GM21390 (cell line): ENCODE data around the gene GLIPR1.
A peak's percentile ranks its signal among the peaks of the same experiment; 100 is the strongest.
"Not testable (repeated sequence)": the region's sequence is repeated elsewhere in the genome, so short reads cannot be mapped to it uniquely, and the experiment has no call there.

Experiments used
- ATAC-seq: cut with Tn5 transposase; IDR thresholded peaks from one replicate; pipeline ENCODE4 v1.9.1; 2021; ENCODE audit not compliant: unreplicated experiment

Gene GLIPR1

GRCh38 chr12:75471902-75472890 lies 8.4 kb upstream of the GLIPR1 start:
- ATAC-seq = peak; percentile 59

GRCh38 chr12:75474116-75474515 lies 6.4 kb upstream of the GLIPR1 start:
- no peak for ATAC-seq

DNA sequence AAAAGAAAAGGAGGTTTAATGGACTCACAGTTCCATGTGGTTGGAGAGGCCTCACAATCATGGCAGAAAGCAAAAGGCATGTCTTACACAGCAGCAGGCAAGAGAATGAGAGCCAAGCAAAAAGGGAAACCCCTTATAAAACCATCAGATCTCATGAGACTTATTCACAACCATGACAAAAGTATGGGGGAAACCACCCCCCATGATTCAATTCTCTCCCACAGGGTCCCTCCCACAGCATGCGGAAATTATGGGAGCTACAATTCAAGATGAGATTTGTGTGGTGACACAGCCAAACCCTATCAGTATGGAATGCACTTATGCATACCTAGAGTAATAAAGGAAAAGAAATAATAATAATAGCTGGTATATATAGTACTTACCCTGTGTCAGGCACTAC lies 4.5 kb upstream of the GLIPR1 start:
- ATAC-seq = no peak

DNA sequence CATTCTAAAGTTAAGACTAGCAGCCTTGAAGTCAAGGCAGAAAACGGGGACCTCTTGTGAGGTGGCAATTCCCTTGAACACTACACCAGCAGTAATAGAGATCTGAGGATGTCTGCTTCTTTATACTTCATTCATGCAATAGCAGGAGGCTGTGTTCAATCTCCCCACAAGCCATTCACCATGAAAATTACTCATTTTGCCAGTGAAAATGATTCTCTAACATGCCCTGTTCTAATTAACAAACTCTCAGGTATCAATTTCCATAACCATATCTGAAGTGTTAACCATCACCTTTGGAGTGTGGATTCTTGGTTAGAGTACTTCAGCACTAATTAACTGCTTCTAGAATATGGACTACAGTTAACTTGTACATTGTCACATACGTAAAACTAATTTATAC lies 3.4 kb upstream of the GLIPR1 start:
- ATAC-seq = no peak

DNA sequence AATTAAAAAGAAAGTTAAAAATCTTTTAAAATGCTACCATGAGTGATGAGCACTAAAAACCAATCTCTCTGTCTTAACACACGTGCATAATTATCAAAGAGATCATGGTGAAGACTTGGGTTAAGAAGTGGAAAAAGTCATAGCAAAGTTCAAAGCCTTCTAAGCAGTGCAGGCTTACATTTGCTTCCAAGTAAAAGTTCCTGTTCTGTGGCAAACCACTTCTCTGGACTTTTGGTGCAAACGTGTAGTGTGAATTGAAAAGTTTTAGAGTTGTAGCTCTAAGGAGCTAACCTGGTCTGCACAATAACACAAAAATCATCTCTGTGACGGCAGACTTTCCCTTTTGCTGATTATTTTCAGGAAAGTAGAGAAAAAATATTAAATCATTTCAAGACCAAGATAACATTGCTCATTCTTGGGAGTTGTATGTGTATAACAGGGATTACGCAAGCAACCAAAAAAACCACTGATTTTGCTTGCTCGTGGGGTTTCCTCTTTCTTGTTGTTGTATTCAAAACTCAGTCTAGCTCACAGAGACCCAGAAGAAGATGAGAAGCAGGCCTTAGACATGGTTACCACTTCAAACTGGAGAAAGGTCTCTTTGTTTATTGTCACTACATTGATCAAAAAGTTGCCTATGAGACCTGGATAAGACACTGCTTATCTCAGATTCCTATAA lies 2.3 kb upstream of the GLIPR1 start:
- ATAC-seq = peak; percentile 21

DNA sequence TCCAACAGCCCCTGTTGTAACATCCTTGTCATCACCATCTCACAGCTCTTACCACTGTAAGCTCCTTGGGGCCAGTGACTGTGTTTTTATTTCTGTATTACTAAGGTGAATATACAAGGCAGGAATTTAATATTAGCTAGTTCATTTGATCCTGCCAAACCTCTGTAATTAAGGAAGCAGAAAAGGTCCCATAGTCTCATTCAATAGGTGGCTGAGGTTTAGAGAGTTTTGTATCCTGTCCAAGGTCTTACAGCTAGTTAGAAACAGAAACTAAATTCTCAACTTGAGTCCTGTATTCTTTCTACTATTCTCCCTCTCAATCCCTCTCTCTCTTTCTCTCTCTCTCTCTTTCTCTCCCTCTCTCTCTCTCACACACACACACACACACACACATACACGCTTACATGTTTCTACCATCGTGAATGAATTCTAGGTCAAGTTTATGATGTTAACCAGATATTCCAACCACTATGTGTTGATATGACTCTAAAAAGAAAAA lies 543 bp upstream of the GLIPR1 start:
- ATAC-seq = peak; percentile 37

GRCh38 chr12:75481013-75481705 lies 604 bp downstream of the GLIPR1 start:
- peak; percentile 23 for ATAC-seq

DNA sequence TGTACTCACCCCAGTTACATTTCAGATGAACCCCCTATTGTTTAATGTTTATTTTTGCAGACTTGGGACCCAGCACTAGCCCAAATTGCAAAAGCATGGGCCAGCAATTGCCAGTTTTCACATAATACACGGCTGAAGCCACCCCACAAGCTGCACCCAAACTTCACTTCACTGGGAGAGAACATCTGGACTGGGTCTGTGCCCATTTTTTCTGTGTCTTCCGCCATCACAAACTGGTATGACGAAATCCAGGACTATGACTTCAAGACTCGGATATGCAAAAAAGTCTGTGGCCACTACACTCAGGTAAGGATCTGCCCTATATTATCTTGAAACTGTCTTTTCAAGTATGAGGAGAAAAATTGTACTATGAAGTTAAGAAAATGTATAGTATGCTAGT lies 1.2 kb downstream of the GLIPR1 start:
- ATAC-seq = no peak

GRCh38 chr12:75482646-75483045 lies 2.1 kb downstream of the GLIPR1 start:
- ATAC-seq = no peak

- no peak for ATAC-seq
Measured at GRCh38 chr12:75483431-75483830, 2.9 kb downstream of the GLIPR1 start.

GRCh38 chr12:75484450-75484849 lies 3.9 kb downstream of the GLIPR1 start:
- not testable (repeated sequence) for ATAC-seq

DNA sequence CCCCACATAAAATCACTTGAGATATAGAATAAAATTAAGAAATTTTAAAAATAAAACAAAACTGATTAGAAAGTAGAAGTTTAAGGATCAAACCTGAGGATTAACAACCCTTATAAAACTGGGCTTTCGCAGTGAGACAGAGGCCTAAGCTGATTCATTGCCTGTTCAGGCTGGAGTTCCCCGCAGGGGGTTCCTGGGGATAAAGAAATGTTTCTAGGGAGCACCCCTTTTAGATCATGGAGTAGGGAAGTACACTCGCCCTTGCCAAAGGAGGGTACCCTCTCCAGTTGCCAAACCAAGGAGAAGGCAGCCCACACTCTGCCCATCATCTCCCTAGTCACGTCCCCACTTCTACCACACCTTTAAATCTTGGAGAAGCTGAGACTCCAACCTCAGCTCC lies 6.8 kb downstream of the GLIPR1 start:
- ATAC-seq = no peak

- ATAC-seq = no peak
Measured at GRCh38 chr12:75488553-75488952, 8.0 kb downstream of the GLIPR1 start.

- ATAC-seq = peak; percentile 15
Measured at GRCh38 chr12:75489187-75489586, 8.6 kb downstream of the GLIPR1 start.

DNA sequence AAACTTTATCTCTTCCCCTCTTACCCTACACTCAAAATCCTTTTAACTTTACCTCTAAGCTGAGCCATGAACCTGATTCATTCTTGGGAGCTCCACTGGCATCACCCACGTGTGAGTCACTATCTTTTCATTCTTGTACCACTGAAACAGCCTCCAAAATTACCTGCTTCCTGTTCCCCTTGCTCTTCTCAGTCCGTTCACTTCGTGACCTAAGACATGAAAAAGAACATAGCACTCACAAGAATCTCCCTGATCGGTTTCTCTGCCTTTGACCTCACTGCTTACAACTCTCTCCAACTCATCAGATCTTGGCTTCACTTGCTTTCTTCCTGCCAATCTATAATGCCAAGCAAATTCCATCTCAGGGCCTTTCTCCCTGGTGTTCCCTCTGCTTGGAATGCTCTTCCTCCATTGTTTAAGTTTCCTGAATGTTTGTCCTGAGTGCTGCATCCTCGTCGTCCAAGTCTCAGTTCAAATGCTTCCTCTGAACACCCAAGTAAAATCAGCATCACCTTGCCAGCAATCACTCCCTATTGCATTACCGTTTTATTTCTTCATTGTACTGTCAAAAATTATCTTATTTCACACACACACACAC lies 9.2 kb downstream of the GLIPR1 start:
- ATAC-seq = peak; percentile 60

DNA sequence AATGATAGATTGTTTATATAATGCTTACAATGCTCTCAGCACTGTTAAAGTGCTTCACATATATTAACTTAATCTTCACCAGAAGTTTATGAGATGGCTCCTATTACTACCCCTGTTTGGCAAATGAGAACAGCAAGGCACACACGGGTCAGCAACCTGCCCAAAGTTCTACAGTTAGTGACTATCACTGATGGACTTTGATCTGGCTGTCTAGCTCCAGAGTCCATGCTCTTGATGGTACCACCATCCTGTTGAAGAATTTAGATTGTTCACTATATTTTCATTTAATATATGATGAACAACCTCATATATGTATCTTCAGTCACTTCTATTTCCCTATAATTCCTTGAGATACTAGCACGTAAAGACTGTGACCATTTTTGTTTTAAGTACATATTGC lies 10.6 kb downstream of the GLIPR1 start:
- no peak for ATAC-seq

- no peak for ATAC-seq
Measured at GRCh38 chr12:75503459-75503858, 22.9 kb downstream of the GLIPR1 start.

- ATAC-seq = no peak
Measured at GRCh38 chr12:75503866-75504265, 23.3 kb downstream of the GLIPR1 start.

DNA sequence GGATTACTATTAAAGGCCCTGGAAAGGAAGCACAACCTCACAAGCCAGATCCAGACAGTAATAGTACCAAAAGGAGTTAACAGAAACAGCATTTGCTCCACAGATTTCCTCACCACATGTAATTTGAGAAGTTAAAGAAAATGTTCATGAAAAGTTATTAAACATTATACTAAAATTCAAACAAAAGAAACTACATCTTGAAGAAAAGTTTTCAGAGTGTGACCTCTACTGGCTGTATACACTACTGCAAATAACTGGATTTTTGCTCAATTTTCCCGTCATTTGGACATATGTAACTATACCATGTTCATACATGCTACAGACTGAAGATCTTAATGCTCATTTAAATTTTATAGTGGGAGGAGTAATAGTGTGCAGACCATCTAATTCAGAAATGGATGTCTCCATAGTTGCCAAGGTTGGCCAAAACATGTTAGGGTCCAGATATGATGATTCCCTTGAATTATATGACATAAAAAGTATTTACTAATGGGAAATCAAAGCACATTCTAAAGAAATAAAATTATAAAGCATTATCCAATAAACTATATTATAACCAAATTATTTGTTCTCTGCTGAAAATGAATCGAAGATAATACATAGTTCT lies 25.3 kb downstream of the GLIPR1 start:
- ATAC-seq = no peak

DNA sequence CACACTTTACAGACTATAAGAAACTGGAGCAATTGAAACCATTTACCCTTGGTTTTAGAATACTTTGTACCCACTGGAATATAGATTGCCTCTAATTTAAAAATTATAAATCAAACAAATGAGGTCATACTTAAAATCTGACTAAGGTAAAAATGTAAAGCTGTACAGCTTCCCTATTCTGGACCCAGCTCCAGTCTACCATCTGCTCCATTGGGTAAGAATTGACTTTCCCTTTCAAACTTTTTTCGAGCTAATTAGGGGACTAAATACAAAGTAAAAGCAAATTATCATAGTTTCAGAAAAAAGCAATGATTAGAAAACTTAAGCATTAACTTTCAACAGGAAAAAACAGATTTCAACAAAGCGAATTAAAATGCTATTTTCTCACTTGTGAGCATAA lies 26.5 kb downstream of the GLIPR1 start:
- ATAC-seq = no peak

GRCh38 chr12:75508159-75508558 lies 27.6 kb downstream of the GLIPR1 start:
- ATAC-seq = no peak
